Endothelial cell (in vitro differentiated cells): ENCODE measurements around the gene SEC24D. TPM values are rescaled to one million over a fixed set of nuclear protein-coding genes. Genes with fewer than 3 reads are reported as not detected.

ENCODE experiments used
- DNase-seq: peaks from one replicate; pipeline ENCODE4 v3.0.0; 2021; ENCODE audit warnings: low spot score
- H3K27ac Mint-ChIP-seq: one replicate; pipeline ENCODE4 v1.8.0; 2021; ENCODE audit warnings: mixed read lengths, inconsistent platforms; ENCODE audit not compliant: unreplicated experiment
- H3K27me3 Mint-ChIP-seq: one replicate; pipeline ENCODE4 v1.8.0; 2021; ENCODE audit warnings: mild to moderate bottlenecking, moderate library complexity, mixed read lengths, inconsistent platforms; ENCODE audit not compliant: unreplicated experiment
- H3K36me3 Mint-ChIP-seq: one replicate; pipeline ENCODE4 v1.8.0; 2021; ENCODE audit warnings: mild to moderate bottlenecking, low read depth, mixed read lengths, inconsistent platforms; ENCODE audit not compliant: unreplicated experiment
- H3K4me1 Mint-ChIP-seq: one replicate; pipeline ENCODE4 v1.8.0; 2021; ENCODE audit warnings: mild to moderate bottlenecking, mixed read lengths, inconsistent platforms; ENCODE audit not compliant: unreplicated experiment
- H3K4me3 Mint-ChIP-seq: one replicate; pipeline ENCODE4 v1.8.0; 2021; ENCODE audit warnings: mild to moderate bottlenecking, mixed read lengths, inconsistent platforms; ENCODE audit not compliant: unreplicated experiment
- H3K9me3 Mint-ChIP-seq: one replicate; pipeline ENCODE4 v1.8.0; 2021; ENCODE audit warnings: mixed read lengths, inconsistent platforms; ENCODE audit not compliant: unreplicated experiment
- CTCF ChIP-seq: fragments of 200-600 bp; sonication (generic); IDR thresholded peaks from one replicate; pipeline ENCODE4 v1.5.0; 2021; ENCODE audit warnings: antibody characterized with exemption; ENCODE audit not compliant: unreplicated experiment
- total RNA-seq: library from RNA; stranded (reverse); fragmentation: NEBNext Ultra II Directional; extraction: Animal tissue kit (Norgen Biotek cat#: 25700); gene quantifications from one replicate; pipeline ENCODE4 v1.2.1, GENCODE V29; 2021; ENCODE audit not compliant: unreplicated experiment

The SEC24D gene
- total RNA-seq, 1 donor from 2014 or later = 70.4 TPM

- Mint-ChIP-seq H3K4me1 (peaks cover 27% of the 10 kb centered on the region), H3K9me3 (no peaks in the 10 kb centered on the region), H3K27ac (no peak overlapping the region), H3K27me3 (no peaks in the 10 kb centered on the region), H3K4me3 (no peak overlapping the region), H3K36me3 (no peaks in the 10 kb centered on the region)
- TF ChIP-seq CTCF = no peak
- DNase-seq = no peak
Measured at GRCh38 chr4:118846979-118847378, 11.1 kb upstream of the SEC24D start.

- peaks cover 3% of the 10 kb centered on the region for H3K27me3 Mint-ChIP-seq
Measured at GRCh38 chr4:118845552-118846050, 9.7 kb upstream of the SEC24D start.

GRCh38 chr4:118843237-118843636, 7.3 kb upstream of the SEC24D start:
- Mint-ChIP-seq H3K9me3 (no peaks in the 10 kb centered on the region), H3K4me1 (peaks cover 24% of the 10 kb centered on the region), H3K36me3 (no peaks in the 10 kb centered on the region), H3K27ac (no peak overlapping the region), H3K4me3 (no peak overlapping the region), H3K27me3 (peaks cover 3% of the 10 kb centered on the region)
- DNase-seq = no peak
- no peak for TF ChIP-seq CTCF

More at GRCh38 chr4:118845552-118846050, 9.7 kb upstream of the SEC24D start:
- no peaks in the 10 kb centered on the region for H3K36me3 Mint-ChIP-seq
- no peaks in the 10 kb centered on the region for H3K9me3 Mint-ChIP-seq
- no peak overlapping the region for H3K27ac Mint-ChIP-seq
- no peak for TF ChIP-seq CTCF
- peaks cover 28% of the 10 kb centered on the region for H3K4me1 Mint-ChIP-seq
- no peak overlapping the region for H3K4me3 Mint-ChIP-seq
- no peak for DNase-seq

- no peaks in the 10 kb centered on the region for H3K9me3 Mint-ChIP-seq
- DNase-seq = no peak
- no peaks in the 10 kb centered on the region for H3K36me3 Mint-ChIP-seq
- TF ChIP-seq CTCF = no peak
- peaks cover 24% of the 10 kb centered on the region for H3K4me1 Mint-ChIP-seq
- no peak overlapping the region for H3K4me3 Mint-ChIP-seq
- peaks cover 3% of the 10 kb centered on the region for H3K27me3 Mint-ChIP-seq
- H3K27ac Mint-ChIP-seq = peak overlapping the region; percentile 22
Measured at GRCh38 chr4:118842055-118842454, 6.1 kb upstream of the SEC24D start.

- H3K4me3 Mint-ChIP-seq = no peak overlapping the region
- peaks cover 11% of the 10 kb centered on the region for H3K36me3 Mint-ChIP-seq
- no peak overlapping the region for H3K27ac Mint-ChIP-seq
- H3K27me3 Mint-ChIP-seq = peaks cover 13% of the 10 kb centered on the region
- DNase-seq = no peak
- H3K9me3 Mint-ChIP-seq = no peaks in the 10 kb centered on the region
- TF ChIP-seq CTCF = no peak
- H3K4me1 Mint-ChIP-seq = peaks cover 36% of the 10 kb centered on the region
Measured at GRCh38 chr4:118839221-118839927, 3.4 kb upstream of the SEC24D start.
